HG03066 (cell line): ENCODE data around the gene CHTF18.
"Not testable (repeated sequence)": the region's sequence is repeated elsewhere in the genome, so short reads cannot be mapped to it uniquely, and the experiment has no call there.

ENCODE experiments used
- ATAC-seq: cut with Tn5 transposase; IDR thresholded peaks from one replicate; pipeline ENCODE4 v1.9.1; 2021; ENCODE audit warnings: low read depth; ENCODE audit not compliant: unreplicated experiment

The CHTF18 gene

GRCh38 chr16:788399-789126 is at the start of gene CHTF18:
Gene CHTF18 (plus strand): TSS chr16:788620. CDS start chr16:788685, 65 bp downstream.
- ATAC-seq: peak; percentile 67

DNA sequence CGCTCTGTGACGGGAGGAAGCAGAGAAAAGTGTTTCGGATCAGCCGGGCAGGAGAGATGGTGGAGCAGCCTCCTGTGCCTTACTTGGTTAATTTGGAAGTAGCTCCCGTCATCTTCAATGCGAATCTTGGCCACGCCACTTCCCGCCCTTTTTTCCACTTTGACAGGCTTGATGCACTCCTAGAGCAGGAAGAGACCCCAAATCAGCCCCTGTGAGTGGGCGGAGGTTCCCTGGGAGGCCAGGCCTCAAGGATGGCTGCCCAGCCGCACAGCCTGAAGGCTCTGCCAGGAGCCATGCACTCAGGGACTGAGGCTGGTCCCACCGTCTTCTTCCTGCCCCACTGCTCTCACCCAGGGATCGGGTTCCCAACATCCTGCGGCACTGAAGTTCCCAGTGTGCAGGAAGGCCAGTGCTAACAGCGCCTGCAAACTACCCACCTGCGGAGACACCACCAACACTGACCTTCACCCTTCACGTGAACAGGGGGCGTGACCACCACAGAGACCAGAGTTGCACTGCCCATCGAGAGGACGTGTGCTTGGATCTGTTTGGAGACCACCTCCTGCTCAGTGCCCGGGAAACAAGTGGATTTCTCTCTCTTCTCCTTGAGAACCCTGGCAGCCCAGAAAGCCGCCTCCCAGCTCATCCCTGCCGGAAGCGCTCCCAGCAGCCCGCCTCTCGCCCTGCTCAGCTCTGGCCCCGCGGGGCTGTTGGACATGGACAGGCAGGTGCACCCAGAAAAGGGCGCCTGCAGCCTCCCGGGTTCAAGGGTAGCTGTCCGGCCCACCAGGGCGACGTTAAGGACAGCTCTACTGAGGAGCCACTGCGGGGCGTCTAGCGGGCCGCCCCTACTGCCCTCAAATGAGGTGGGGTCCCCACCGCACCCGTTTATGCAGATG is 48.6 kb upstream of the CHTF18 start:
- no peak for ATAC-seq

DNA sequence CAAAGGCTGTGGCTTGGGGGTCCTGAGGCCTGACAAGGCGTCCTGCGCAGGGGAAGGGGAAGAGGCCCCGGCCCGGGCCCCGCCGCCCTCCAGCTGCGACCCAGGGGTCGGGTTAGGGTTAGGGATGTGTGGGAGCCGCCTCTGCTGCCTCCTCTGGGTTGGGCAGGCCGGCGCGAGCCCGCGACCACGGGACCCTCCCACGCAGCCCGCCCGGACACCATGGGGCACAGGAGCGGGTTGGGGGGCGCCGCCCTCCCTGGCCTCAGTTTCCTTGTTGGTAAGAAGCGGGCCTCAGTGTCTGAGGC is 48.0 kb upstream of the CHTF18 start:
- no peak for ATAC-seq

GRCh38 chr16:740764-741505 is 47.5 kb upstream of the CHTF18 start, which contains the start of gene CIAO3:
Gene CIAO3 (minus strand): TSS chr16:740997. CDS start chr16:740985, 12 bp downstream.
- ATAC-seq: peak; percentile 44

DNA sequence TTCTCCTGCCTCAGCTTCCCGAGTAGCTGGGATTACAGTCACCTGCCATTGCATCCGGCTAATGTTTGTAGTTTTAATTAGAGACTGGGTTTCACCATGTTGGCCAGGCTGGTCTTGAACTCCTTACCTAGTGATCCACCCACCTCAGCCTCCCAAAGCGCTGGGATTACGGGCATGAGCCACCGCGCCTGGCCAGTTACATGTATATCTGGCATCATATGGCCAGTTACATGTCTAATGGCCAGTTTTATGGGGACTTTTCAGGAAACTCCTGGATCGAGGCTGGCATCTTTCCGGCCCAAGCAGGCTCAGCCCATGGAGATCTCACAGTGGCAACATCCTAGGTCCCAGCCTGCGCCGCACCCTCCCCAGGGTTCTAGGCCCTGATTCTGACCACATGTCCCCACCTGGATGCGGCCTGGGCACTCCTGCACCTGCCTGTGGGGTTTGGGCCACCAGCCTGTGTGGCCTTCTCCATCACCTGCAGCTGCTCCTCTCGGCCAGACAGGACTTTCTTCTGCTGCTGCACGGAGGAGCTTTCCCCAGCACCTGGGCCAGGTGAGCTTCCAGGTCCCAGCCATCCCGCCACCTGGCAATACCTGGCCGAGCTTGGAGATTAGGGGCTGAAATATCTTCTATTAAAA is 46.3 kb upstream of the CHTF18 start:
- no peak for ATAC-seq

- not testable (repeated sequence) for ATAC-seq
Observed at GRCh38 chr16:742894-743293, 45.5 kb upstream of the CHTF18 start.

- ATAC-seq: no peak
Observed at GRCh38 chr16:743794-744500, 44.5 kb upstream of the CHTF18 start.

GRCh38 chr16:745739-746138 is 42.7 kb upstream of the CHTF18 start:
- ATAC-seq: no peak

DNA sequence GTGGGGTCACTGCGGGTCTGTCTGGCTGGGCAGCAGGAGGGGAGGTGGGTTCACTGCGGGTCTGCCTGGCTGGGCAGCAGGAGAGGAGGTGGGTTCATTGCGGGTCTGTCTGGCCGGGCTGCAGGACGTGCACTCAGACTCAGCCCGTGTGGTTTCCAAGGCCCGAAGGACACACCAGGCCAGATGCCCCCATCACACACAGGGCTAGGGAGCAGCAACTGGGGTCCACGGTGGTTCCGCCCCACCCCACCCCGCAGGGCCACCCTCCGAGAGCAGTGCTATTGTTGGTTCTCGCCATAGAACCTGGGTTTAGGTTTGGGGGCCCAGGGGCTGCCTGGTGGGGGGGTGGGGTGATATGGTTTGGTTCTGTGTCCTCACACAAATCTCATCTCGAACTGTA is 41.8 kb upstream of the CHTF18 start:
- no peak for ATAC-seq

DNA sequence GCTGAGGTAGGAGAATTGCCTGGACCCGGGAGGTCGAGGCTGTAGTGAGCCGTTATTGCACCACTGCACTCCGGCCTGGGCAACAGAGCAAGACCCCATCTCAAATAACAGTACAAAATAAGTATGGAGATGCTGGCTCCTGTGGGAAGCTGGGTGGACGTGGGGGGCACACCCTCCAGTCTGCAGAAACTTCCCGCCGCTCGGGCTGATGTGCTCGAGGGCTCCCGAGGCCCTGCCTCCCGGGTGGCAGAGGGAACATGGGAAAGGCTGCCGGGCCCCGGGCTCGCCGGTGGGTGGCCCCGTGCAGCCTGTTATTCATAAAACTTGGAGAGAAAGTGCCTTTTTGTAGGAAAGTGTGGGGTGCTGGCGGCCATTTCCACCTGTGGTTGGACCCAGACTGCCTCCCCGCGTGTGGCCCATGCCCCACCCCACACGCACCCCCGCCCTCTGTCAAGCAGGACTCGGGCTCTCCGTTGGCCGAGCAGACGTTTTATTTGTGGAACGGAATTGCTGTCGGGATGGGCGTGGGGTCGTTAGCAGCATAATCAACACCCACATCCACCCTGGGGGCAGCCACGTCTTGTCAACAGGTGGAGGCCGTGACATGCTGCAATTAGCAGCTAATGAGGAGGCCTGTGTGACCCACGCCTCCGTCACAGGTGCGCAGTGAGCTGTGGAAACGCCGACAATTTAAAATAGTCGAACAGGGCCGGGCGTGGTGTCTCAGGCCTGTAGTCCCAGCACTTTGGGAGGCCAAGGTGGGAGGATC is 40.3 kb upstream of the CHTF18 start:
- no peak for ATAC-seq

DNA sequence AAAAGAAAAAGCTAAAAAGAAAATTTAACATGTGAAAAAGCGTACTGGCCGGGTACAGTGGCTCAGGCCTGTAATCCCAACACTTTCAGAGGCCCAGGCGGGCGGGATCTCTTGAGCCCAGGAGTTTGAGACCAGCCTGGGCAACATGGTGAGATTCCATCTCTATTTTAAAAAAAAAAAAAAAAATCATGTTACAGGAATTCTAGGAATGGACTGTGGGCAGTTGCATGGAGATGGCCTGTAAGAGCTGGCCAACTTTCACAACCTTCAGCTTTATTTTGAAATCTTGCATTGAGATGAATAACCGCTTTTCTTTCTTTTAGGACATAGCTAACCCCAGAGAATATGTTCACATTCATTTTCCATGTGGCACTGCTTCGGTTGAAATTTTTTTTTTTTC is 39.4 kb upstream of the CHTF18 start:
- no peak for ATAC-seq

DNA sequence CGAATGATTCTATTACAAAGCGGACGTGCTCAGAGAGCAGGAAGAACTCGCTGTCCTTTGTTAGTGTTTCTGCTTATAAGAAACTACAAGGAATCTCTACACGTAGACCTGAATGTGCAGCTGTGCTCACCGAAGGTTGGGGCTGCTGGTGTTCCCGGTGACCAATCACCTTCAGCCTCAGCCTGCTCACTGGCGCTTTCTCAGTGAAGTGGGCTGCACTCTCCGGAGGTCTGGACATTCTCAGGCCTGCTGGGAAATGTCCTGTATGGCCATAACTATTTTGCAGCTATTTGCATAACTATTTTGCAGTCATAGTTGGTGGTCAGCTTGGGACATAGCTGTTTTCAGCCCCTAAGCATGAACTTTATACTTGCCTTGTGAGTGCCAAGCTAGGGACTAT is 37.9 kb upstream of the CHTF18 start:
- no peak for ATAC-seq

DNA sequence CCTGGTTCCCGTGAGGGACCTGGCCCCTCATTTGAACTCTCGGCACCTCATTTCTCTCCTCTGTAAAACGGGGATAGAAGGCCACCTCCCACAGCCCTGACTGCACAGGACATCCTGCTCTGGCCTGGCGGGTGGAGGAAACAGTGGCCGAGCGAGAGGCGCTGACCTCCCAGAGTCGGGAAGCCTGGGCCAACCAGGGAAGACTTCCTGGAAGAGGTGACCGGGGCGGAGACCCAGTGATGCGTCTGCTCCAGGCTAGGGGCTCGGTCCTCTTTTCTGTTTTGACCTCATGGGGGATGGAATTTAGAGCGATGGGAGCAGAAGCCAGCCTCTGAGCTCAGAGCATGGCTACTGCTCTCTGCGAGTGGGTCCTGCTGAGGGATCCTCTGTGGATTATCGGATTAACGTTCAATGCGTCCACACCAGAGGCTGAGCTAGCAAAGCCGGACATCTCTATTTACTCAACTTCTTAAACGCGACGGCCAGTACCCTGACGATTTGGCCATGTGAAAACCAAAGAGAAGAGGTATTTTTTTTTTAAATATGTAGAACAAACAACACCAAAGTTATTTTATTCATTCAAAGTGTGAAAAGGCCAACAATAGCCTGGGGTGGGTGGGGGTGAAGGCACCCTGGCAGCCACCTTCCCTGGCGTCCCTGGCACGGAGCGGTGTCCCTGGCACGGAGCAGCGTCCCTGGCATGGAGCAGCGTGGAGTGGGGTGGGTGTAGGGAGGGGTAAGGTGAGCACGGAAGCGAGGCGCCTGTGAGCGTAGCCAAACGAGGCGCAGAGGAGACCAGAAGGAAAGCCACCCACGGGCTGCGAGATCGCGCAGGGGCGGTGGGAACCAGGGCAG is 37.0 kb upstream of the CHTF18 start:
- ATAC-seq: no peak

DNA sequence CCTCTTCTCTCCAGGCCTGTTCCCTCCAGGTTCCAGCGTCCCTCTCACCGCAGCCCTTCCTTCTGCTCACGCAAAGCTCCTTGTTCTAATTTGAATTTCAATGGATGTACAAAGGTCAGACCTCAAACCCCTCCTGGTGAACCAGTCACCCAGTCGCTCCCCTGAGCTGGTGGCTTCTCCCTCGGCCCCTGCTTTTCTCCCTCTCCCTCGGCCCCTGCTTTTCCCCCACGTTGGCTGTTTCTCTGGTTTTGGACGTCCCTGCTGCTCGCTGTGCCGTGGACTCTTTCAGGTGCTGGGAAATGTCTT is 36.5 kb upstream of the CHTF18 start:
- no peak for ATAC-seq

- not testable (repeated sequence) for ATAC-seq
Observed at GRCh38 chr16:754121-754607, 34.3 kb upstream of the CHTF18 start.

GRCh38 chr16:754656-755055 is 33.8 kb upstream of the CHTF18 start:
- ATAC-seq: no peak

- ATAC-seq: no peak
Observed at GRCh38 chr16:756428-756827, 32.0 kb upstream of the CHTF18 start.

GRCh38 chr16:759110-759910 is 29.1 kb upstream of the CHTF18 start:
- ATAC-seq: no peak
